ENCODE data around the gene SF1. TPM values are rescaled to one million over a fixed set of nuclear protein-coding genes. Genes with fewer than 3 reads are reported as not detected.

Gene SF1
- total and polyA plus RNA-seq, 2 of the 4 experiments (the other 2 are of a cell fraction), result 56.8 to 88.0 TPM

DNA sequence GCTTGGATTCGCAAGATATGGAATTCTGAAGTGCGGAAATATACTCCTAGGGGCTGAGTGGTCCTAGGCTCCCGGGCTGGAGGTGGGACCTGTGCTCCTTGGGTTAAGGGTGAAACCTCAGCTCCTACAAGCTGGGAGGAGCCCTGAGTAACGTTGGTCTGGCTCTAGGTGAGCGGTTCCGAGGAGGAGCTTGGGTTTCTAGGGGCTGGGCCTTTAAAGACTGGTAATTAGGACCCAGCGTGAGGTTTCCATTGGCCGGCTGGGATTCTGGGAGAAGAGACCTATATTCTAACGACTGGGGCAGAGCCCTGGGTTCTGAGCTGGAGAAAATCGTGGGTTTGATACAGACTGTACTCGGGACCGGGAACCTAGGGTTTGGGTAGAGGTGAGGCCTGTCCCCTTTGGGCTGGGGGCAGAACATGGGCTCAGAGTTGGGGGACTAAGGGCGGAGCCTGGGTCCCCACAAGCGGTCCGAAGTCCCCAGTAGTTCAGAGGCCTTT lies 25.6 kb upstream of the SF1 start:
- Histone ChIP-seq H3K9me1 (ENCODE audit: insufficient read depth, low read length) (peaks cover 16% of the 10 kb centered on the region), H3K36me3 (ENCODE audit: control insufficient read depth, insufficient read depth, low read length) (peaks cover 33% of the 10 kb centered on the region), H2BK120ac (ENCODE audit: low read depth, low read length) (no peak overlapping the region), H3K4me1 (ENCODE audit: control insufficient read depth, insufficient read depth, low read length) (peaks cover 10% of the 10 kb centered on the region), H2AFZ (replicated peaks; ENCODE audit: low read length, poor library complexity) (peak overlapping the region; percentile 78), H2BK15ac (ENCODE audit: low read depth, low read length) (no peak overlapping the region), H3K23ac (ENCODE audit: low read depth, low read length) (no peak overlapping the region), H2AK5ac (ENCODE audit: low read depth, low read length) (no peak overlapping the region), H3K9me3 (ENCODE audit: control insufficient read depth, insufficient read depth, low read length) (no peaks in the 10 kb centered on the region), H4K8ac (ENCODE audit: low read depth in 2 of 2, low read length in 2 of 2) (peak overlapping the region; percentile 38 to 43; a peak in 2 of 4 replicates), H3K27me3 (ENCODE audit: control insufficient read depth, insufficient read depth, low read length) (no peaks in the 10 kb centered on the region), H4K5ac (ENCODE audit: low read depth, low read length) (no peak overlapping the region), H2BK5ac (ENCODE audit: low read depth, low read length, poor library complexity, severe bottlenecking) (no peak overlapping the region), H3K4ac (ENCODE audit: low read depth, low read length) (0 out of 2 replicates have a peak overlapping the region, but pooled peaks have one; percentile 13), H3K18ac (ENCODE audit: low read depth, low read length) (no peak overlapping the region), H3K9ac (ENCODE audit: low read depth, low read length) (peak overlapping the region; percentile 40), H3K4me2 (ENCODE audit: low read depth, low read length) (peak overlapping the region; percentile 89), H2BK20ac (ENCODE audit: low read depth, low read length) (no peak overlapping the region), H4K91ac (ENCODE audit: insufficient read depth, low read depth, low read length) (no peak overlapping the region), H2AK9ac (replicated peaks; ENCODE audit: low read depth, low read length, poor library complexity) (peak overlapping the region; percentile 39), H3K56ac (ENCODE audit: extremely low read depth, insufficient read depth, low read length) (no peak overlapping the region), H3K4me3 (ENCODE audit: insufficient read depth, low read depth, low read length) (peak overlapping the region; percentile 64), H3K27ac (ENCODE audit: insufficient read depth, low read length) (peak overlapping the region; percentile 9), H3K79me1 (ENCODE audit: low read depth in 1 of 2, low read length in 2 of 2) (peaks cover 4 to 33% of the 10 kb centered on the region in 2 experiments; a peak in 3 of 4 replicates), H3K14ac (replicated peaks; ENCODE audit: low read depth, low read length) (peak overlapping the region; percentile 38), H4K20me1 (ENCODE audit: insufficient read depth, low read length) (no peaks in the 10 kb centered on the region)
- dilution Hi-C loops (cut with HindIII; ENCODE audit: low sequenced_read_pairs, unreplicated experiment), result no loop called here
- BruUV-seq (replicated peaks), result TSS peak; percentile 88
- TF ChIP-seq NFE2L2 (IDR thresholded peaks at IDR 0.05; ENCODE audit: low read depth, low read length) (no peak), RAD21 (IDR thresholded peaks at IDR 0.05; ENCODE audit: low read length) (no peak), FOS (IDR thresholded peaks at IDR 0.05; ENCODE audit: low read depth, low read length) (no peak), BHLHE40 (IDR thresholded peaks at IDR 0.05; ENCODE audit: low read depth, low read length) (no peak), RCOR1 (IDR thresholded peaks at IDR 0.05; ENCODE audit: insufficient replicate concordance, low read length) (no peak), MXI1 (IDR thresholded peaks at IDR 0.05; ENCODE audit: borderline replicate concordance, low read depth, low read length) (no peak)
- TF ChIP-seq, protein P1, sequence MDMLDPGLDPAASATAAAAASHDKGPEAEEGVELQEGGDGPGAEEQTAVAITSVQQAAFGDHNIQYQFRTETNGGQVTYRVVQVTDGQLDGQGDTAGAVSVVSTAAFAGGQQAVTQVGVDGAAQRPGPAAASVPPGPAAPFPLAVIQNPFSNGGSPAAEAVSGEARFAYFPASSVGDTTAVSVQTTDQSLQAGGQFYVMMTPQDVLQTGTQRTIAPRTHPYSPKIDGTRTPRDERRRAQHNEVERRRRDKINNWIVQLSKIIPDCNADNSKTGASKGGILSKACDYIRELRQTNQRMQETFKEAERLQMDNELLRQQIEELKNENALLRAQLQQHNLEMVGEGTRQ (IDR thresholded peaks at IDR 0.05; ENCODE audit: low read depth, low read length), result no peak
- CTCF ChIA-PET, result interaction anchor here (1.0 kb wide), 1 partner anchor 22 kb away, joined by 3 read pairs; no protein-coding TSS in a partner anchor
- in situ Hi-C loops (cut with MboI; ENCODE audit: low sequenced_read_pairs), result no loop called here
- no peak for DNase-seq
- intact Hi-C loops (cut with micrococcal nuclease), result loop anchor here (2.0 kb wide), 1 partner anchor 25 kb away; the partner anchor contains the start of gene SF1
- POLR2A ChIA-PET (ENCODE audit: unreplicated experiment), result no interaction called here
- 39% methylated on average over 9 of the region's 15 CpGs; no CpG with 5 or more reads in 1 of the 2 experiments for WGBS, 2 experiments (ENCODE audit: extremely low coverage in 2 of 2, insufficient read length in 1 of 2)
- peak; percentile 2; the same call in 1 of the 2 replicates for ATAC-seq (ENCODE audit: low read depth)
